MM.1S (cell line): ENCODE data around the gene C2orf42.

Source experiments
- EZH2 ChIP-seq: fragments of 300-600 bp; sonication (generic); optimal IDR thresholded peaks from 2 replicates; pipeline ENCODE3; 2017; ENCODE audit warnings: low read depth, mild to moderate bottlenecking, antibody characterized with exemption, low read length, mixed read lengths
- TF ChIP-seq, protein P1 (sequence below): fragments of 300-600 bp; sonication (generic); IDR thresholded peaks from 2 replicates; pipeline ENCODE4 v1.5.1; 2016; ENCODE audit warnings: antibody characterized with exemption, low read length, mixed read lengths

DNA sequence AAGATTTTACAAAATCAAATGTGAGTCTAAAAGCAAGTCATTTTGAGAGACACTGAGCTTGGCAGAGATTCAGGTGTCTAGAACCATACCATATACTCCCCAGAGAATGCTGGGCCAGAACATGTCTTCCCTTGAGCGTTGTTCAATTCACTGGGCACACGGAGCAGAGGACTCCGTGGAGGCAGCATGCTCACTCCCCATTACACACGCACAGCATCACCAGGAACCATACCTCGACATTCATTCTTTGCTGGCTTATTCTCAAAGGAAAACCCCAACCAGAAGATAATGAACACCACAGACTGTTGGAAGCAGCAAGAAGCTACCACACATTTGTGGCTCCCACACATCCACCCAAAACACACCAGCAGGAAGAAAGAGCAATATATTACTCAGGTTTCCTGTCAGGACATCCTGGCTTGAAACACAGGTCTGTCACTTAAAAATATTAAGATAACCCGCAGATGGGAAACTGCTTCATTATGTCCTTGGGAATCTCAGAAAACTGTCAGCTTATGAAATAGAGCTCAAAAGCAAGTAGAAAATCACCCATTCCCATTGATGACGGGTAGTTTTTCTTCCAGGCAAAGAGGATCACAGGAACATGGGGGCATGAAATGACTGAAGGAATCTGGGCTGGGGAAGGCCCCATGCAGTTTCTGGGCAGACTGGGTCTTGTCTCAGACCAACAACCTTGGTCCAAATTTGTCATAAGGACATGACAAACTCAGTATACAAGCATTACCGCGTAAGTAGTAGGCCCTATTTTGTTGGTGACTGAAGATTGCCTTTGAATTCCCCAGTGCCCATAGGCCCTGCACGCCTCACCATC is 57.1 kb downstream of the C2orf42 start:
- TF ChIP-seq, protein P1, sequence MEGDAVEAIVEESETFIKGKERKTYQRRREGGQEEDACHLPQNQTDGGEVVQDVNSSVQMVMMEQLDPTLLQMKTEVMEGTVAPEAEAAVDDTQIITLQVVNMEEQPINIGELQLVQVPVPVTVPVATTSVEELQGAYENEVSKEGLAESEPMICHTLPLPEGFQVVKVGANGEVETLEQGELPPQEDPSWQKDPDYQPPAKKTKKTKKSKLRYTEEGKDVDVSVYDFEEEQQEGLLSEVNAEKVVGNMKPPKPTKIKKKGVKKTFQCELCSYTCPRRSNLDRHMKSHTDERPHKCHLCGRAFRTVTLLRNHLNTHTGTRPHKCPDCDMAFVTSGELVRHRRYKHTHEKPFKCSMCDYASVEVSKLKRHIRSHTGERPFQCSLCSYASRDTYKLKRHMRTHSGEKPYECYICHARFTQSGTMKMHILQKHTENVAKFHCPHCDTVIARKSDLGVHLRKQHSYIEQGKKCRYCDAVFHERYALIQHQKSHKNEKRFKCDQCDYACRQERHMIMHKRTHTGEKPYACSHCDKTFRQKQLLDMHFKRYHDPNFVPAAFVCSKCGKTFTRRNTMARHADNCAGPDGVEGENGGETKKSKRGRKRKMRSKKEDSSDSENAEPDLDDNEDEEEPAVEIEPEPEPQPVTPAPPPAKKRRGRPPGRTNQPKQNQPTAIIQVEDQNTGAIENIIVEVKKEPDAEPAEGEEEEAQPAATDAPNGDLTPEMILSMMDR, result no peak
- no peak for TF ChIP-seq EZH2
